ENCODE results near the gene AFF3.

Gene AFF3

GRCh38 chr2:99861376-99861760 is 281.0 kb downstream of the AFF3 start:
- H3K4me3 ChIP-seq (ENCODE audit: low read length) = no peak overlapping the region
- no peak for DNase-seq (ENCODE audit: low read depth)
- TF ChIP-seq CTCF (IDR thresholded peaks at IDR 0.05; ENCODE audit: insufficient read depth, low read depth, low read length, missing control alignments) = no peak

GRCh38 chr2:99860720-99861375 is 281.5 kb downstream of the AFF3 start:
- DNase-seq (ENCODE audit: low read depth) = no peak
- H3K4me3 ChIP-seq (ENCODE audit: low read length) = no peak overlapping the region
- no peak for TF ChIP-seq CTCF (IDR thresholded peaks at IDR 0.05; ENCODE audit: insufficient read depth, low read depth, low read length, missing control alignments)

GRCh38 chr2:99858951-99859596 is 283.3 kb downstream of the AFF3 start:
- no peak for DNase-seq (ENCODE audit: low read depth)
- H3K4me3 ChIP-seq (ENCODE audit: low read length) = no peak overlapping the region
- no peak for TF ChIP-seq CTCF (IDR thresholded peaks at IDR 0.05; ENCODE audit: insufficient read depth, low read depth, low read length, missing control alignments)

GRCh38 chr2:99857867-99858444 is 284.4 kb downstream of the AFF3 start:
- no peak for TF ChIP-seq CTCF (IDR thresholded peaks at IDR 0.05; ENCODE audit: insufficient read depth, low read depth, low read length, missing control alignments)
- no peak overlapping the region for H3K4me3 ChIP-seq (ENCODE audit: low read length)
- DNase-seq (ENCODE audit: low read depth) = no peak

GRCh38 chr2:99857372-99857771 is 285.0 kb downstream of the AFF3 start:
- TF ChIP-seq CTCF (IDR thresholded peaks at IDR 0.05; ENCODE audit: insufficient read depth, low read depth, low read length, missing control alignments) = no peak
- no peak for DNase-seq (ENCODE audit: low read depth)
- no peak overlapping the region for H3K4me3 ChIP-seq (ENCODE audit: low read length)

GRCh38 chr2:99856119-99856518 is 286.3 kb downstream of the AFF3 start:
- no peak overlapping the region for H3K4me3 ChIP-seq (ENCODE audit: low read length)
- DNase-seq (ENCODE audit: low read depth) = no peak
- no peak for TF ChIP-seq CTCF (IDR thresholded peaks at IDR 0.05; ENCODE audit: insufficient read depth, low read depth, low read length, missing control alignments)
